HG02759 (cell line): ENCODE data around the gene TUBB.

Source experiments
- ATAC-seq: cut with Tn5 transposase; IDR thresholded peaks from one replicate; pipeline ENCODE4 v1.9.1; 2021; ENCODE audit warnings: mild to moderate bottlenecking, moderate library complexity; ENCODE audit not compliant: unreplicated experiment

TUBB gene

DNA sequence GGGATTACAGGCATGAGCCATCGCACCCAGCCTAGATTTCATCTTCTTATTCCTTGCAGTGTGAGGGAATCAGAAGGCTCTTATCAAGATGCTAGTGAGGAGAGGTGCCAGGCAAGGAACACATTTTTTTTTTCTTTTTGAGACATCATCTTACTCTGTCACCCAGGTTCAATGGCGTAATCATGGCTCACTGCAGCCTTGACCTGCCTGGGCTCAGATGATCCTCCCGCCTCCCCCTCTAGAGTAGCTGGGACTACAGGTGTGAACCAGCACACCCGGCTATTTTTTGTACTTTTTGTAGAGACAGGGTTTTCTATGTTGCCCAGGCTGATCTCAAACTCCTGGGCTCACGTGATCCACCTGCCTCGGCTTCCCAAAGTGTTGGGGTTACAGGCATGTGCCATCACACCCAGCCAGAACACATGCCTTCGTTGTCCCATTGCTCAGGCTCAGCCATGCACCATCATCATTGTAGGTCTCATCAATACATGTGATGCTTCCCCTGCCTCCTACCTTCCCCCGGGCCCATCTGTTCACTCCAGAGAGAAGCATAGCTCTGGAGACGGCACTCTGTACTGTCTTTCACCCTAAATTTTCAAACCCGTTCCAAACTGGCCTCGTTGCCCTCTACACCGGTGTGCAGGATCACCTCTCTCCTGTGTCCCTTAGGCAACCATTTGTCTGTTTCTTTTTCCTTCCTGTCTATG, 12.2 kb downstream of the TUBB start:
- no peak for ATAC-seq

DNA sequence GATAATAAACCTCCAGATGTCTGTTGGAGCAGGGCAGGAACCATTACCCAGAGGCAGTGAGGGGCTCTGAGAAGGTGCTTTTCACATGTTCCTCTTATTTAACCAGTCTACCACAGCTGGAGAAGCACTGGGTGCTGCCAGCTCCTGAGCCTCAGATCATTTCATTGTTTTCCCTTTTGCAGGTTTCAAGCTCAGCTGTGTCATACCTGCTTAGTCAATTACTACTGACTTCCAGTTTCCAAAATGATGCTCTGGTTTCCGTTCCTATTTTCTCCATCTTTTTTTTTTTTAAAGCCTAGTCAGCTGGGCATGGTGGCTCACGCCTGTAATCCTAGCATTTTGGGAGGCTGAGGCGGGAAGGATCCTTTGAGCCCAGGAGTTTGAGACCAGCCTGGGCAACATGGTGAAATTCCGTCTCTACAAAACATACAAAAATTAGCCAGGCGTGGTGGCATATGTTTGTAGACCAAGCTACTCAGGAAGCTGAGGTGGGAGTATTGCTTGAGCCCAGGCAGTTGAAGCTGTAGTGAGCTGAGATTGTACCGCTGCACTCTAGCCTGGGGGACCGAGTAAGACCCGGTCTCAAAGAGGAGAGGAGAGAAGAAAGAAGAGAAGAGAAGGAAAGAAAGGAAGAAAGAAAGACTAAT, 15.6 kb downstream of the TUBB start:
- no peak for ATAC-seq

DNA sequence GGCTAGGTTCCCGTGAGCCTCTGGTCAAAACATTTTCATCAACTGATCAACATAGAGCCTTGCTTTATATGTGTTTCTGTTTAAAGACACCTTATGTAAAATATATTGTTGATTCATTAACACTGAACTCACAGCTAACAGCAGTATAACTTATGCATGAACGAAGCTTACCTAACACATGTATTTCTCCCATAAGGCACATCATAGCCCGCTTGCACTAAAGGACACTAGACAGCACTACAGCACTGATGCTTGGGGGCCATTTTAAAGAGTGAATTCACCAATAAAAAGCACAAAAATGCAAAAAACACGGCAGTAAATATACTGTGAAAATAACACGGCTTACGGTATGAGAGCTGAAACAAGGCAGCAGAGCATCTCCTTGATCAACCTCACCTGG, 18.4 kb downstream of the TUBB start:
- ATAC-seq: no peak

DNA sequence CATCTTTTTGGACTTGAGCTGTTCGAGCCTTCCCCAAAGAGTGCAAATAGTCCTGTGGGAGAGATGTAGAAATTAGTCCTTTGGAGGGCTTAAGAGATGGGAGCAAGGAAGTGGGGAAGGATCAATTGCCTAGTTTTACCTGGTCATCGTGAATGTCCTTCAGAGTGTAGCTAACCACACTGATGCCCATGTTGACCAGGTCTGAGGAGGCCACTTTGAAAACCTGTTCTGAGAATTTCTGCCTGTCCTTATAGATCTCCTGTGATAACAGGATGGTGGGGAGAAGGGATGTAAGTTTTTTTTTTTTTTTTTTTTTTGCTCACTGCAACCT, 20.4 kb downstream of the TUBB start:
- no peak for ATAC-seq

DNA sequence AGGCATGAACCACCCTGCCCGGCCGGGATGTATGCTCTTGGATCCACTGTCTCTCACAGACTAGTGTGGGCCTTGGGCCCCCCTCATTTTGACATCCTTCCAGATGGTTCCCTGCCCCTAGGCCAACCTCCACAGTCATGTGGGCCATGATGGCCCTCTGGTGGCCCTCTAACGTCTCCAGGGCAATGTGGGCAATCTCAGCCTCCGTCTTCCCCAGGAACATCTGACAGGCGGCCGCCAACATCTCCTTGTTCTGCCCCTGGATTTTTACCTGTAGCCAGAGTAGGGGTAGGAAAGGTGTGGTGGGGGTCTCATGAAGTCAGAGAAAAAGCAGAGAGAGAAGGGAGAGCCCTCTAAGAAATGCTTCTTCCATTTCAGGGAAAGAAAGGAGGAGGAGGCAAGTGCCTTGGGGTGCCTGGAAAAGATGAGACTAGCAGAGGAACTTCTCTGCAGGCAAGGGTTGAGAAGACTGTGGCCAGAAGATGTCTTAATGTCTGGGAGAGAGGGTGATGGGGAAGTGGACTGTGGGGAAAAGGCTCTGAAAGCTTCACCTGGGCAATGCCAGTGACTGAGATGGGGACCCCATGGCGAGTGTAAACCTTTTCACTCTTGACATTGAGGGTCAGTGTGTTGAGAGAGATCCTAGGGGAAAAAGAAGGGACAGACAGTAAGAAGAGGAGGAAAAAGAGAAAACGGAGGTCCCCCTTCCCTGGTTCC, 21.1 kb downstream of the TUBB start:
- no peak for ATAC-seq

DNA sequence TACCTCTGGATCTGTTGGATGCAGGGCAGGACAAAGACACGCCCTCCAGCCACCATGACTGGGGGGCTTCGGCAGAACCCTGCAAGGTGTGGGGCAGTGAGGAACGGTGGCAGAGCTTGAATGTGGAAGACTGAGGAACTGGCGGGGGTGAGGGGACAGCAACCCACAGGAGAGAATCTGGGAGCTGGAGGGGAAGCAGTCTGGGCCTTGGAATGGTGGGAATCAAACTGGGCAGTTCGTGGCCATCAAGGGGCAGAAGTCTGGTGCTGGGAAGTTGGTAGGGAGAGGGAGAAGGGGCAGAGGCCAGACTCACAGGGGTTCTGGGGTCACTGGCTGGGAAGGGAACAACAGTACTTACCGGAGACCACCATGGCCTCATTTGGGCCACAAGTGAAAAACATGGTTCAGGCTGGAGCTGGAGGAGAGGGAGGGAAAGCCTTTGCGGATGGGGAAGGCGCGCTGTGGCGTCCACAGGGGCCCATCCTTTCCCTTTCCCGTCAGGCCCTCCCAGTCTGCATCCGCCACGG, 21.7 kb downstream of the TUBB start:
- no peak for ATAC-seq

DNA sequence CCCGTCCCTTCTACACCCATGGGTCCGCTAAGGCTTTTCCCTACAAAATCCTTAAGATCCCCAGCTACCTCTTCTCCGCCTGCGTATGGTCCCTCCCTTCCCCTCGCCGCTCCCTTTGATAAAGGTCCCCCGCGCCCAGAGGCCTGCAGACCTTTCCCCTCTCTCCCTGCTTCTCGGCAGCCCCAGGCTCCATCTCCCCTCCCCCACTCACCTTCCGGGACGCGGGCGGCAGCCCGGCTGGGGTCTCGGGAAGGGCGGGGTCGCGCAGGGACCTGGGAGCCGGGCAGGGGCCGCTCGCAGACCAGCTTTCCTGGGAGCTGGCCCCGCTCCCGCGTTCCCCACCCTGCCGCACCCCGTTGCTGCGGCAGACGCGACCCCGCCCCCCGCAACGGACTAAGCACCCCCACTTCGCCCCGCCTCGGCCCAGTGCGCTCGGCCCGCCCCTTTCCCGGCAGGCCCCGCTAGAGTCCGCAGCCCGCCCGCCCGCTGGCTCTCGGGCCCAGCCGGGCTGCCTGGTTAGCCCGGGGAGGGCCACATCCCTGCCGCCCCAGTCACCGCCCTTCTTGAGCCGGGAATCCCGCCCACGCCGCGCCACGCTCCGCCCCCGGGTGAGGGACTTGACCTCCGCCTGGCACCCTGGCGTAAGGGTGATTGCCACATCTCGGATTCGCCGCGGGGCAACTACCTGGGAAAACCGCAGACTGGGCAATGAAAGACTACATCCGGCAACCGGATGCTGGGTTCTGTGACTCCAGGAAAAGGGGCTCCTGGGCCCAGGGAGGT, 22.4 kb downstream of the TUBB start, which contains the start of gene FLOT1:
FLOT1 (minus strand) TSS at position 372 of the 783 bp plus-strand sequence. CDS start 498 bp downstream, outside the sequence.
- peak; percentile 84 for ATAC-seq

DNA sequence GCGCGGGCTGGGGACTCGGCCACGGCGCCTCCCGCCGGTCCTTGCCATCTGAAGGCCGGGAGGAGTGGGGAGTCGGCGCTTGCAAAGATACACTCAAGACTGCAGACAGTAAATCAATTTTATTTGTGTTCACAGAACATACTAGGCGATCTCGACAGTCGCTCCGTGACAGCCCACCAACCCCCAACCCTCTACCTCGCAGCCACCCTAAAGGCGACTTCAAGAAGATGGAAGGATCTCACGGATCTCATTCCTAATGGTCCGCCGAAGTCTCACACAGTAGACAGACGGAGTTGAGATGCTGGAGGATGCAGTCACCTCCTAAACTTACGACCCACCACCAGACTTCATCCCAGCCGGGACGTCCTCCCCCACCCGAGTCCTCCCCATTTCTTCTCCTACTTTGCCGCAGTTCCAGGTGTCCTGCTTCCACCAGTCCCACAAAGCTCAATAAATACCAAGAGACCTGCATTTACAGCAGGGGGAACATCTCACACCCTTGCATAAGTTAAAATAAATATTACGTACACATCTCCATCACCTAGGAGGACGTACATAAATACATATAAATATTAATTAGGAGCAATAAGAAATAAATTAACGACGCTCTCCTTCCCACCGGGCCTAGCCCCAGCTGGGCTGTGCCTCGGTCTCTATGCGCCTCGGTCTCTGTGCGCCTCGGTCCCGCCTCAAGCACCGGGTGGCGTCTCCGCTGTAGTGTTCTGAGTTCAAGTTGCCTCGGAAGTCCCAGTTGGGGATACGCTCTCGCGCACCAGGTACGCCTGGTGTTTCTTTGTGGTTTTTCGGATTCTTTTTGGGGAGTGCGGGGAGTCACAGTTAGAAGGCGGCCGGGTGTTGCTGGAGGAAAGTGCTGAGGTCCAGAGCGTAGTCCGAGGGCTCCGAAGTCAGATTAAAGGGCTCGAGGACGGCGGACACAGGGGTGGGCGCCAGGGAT, 23.2 kb downstream of the TUBB start:
- ATAC-seq: peak; percentile 9

DNA sequence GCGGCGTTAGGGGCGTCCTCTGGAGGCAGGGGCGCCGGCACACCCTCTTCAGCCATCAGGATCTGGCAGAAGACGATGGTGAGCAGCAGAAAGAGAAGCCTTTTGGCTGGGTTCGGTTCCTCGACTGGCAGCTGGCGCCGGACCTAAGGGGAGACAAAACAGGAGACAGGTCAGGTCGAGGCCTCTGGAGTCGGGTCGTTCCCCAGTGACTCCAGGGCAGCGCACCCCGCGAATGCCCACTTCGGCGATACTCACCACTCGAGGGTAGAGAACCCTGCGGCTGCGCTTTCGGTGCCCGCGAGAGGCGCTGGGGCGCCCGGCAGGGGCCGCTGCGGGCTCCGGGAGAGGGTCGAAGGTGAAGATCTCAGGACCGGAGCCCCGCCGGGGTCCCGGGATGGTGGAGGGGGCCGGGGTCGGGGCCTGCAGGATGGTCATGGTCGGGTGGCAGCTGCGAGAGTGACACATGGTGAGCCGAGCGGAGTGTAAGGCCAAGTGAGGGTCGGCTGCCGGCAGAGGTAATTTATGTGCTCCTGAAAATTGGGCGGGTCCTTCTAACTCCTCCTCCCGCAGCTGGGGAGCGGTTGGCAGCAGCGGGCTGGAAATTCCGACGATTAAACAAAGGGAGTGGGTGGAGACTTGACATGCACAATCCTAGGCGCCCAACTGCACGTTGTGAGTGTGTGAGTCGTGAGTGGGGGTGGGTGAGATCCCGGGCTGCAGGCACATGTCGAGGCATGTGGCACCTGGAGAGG, 24.1 kb downstream of the TUBB start, which contains the start of gene IER3:
IER3 (minus strand) TSS at position 494 of the 752 bp plus-strand sequence; CDS start at position 465, 29 bp downstream.
- peak; percentile 36 for ATAC-seq

DNA sequence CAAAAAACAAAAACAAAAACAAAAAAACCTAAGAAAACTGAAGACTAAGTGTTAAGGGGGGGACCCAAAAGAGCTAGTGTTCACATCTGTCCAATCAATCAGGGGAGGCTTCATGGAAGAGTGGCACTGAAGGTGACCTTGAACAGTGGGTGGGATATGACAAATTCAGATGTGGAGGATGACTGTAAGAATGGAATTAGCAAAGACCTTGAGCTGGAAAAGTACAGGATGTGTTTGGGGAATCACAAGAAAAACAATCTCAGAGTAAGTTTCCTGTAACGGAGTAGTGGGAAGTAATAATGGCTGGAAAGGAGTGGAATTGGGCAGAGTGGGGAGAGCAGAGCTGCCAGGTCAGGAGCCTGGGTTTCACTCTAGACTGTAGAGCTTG, 27.1 kb downstream of the TUBB start:
- ATAC-seq: no peak

DNA sequence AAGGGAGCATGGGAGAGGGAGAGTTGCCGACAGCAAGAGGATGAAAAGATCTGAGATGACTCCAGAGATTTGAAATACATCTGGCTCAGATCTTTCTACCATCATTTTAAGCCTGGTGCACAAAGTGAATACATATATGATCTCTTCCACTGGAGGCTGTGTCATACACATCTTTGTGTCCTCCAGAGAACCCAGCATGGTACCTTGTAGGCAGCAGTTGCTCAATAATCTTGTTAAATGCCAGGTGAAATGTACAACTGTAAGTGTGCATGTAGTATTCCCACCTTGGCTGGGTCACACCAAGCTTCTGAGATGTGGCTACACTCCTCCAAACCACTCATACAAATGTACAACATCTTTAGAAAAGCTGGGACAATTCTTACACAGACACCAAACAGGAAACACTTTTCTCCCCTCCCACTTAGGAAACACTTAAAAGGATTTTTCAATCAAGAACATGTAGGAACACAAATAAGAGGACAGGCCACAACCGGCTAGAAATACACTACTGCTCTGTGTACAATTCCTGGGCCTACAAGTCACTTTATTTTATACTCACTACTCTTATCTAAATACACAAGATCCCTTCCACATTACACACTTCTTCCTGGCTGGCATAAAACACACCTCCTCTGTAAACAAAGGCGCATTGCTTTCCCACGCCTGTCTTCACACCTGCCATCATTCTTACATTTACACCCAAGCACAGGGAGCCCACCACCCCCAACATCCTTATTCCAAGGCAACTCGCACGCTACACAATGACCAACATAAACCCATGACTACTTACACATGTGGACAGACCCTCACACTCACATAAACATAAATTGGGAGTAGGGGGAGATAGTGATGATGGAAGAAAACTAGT, 28.0 kb downstream of the TUBB start:
- no peak for ATAC-seq

DNA sequence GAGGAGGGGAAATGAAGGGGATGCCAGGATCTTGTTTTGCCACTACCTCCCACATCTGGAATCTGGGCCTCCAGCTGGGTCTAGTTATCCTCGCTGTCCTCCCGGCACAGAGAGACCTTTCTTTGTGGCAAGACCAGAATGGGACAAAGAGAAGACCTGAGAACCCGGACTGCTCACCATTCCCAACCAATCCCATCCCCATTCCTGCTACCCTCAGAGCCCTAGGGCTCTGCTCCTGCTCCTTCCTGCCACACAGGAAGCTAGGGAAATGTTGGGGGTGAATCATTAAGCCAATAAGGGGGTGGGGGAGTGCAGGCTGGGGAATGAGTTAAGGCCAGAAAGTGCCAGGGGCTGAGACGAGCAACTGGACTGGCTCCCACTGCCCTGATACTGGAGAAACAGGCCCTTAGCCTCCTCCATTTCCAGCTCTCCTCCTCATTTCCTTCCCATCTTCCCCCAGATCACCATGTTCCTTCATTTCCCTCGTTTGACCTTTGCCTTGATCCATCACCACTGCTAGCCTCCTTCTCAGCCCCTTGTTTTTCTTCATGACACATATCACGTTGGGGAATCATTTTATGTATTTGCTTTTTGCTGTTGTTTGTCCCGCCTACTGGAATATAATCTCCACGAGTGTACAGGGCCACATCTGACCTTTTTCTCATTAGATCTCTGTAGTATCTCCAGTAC, 28.8 kb downstream of the TUBB start:
- ATAC-seq: no peak

DNA sequence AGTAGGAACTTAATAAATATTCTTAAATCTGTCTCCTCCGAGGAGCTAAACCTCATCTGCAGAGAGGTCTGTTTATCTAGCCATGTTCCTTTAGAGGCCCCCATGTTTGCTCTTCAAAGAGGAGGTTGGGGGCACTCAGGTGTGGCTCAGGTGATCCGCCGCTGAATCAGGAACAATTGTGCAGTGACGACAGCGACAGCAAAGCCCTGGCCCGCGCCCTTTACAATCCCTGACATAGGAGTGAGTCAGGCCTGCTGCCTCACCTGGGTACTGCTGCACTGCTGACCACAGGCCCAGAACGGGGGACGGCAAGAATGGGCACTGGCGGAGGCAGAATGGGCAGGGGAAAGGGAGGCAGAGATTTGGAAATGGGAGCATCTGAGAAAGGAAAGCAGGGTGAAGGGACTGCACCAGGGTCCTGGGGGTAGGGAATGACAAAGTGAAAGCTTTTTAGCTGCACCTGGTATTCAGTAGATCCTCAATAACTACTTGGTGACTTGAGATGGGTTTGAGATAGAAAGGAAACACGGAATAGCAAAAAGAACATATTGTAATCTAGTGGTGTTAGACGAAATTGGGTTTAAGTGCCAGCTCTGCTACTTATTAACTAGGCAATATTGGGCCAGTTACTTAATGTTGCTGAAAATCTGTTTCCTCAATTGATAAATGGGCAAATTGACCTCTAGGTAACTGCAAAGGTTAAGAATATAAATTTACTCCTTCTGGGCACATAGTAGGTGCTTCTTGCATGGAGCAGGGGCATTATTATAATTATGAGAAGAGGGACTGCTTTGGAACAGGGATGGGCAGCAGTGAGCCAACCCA, 29.6 kb downstream of the TUBB start:
- no peak for ATAC-seq

DNA sequence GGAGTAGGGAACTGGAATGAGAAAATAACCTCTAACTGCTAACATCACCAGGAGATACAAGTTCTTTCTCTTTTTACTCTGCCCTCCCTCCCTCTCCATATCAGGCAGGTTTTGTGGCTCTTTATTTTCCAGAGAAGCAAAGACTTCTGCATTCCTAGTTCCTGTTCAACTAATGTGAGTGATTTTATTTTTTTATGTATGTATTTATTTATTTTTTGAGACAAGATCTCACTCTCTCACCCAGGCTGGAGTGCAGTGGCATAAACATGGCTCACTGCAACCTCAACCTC, 30.2 kb downstream of the TUBB start:
- no peak for ATAC-seq

DNA sequence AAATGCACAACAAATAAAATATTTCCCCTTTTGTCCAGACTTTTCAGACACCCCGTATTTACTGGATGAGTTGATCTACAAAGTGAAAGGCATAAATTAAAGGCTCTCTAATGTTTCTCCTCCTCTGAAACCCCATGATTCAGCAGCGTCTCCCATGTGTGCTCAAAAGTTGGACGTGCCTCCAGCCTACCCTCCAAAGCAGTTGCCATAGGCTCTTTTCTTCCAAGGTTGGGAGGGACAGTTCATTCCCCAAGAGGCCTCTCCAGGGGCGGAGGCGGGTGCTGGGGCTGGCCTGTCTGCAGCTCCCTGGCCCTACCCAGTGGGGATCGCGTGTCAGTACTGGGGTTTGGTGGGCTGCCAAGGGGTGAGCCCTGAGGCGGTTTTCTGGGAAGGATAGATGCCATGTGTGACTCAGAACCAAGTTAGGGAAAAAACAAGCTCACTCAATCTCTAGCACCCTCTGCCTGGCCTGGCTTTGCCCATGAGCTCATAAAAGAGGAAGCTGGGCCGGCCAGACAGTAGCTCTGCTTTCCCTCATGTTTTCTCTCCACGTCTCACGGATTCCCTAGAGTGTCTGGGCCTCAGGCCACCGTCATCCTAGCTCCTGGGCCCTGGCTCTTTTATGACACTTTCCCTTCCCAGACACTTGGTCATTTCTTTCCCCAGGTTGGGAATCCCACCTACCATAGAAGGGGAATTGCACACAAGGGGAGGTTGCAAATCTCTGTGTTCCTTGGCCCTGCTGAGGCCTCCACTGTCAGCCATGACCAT, 32.2 kb downstream of the TUBB start:
- no peak for ATAC-seq

DNA sequence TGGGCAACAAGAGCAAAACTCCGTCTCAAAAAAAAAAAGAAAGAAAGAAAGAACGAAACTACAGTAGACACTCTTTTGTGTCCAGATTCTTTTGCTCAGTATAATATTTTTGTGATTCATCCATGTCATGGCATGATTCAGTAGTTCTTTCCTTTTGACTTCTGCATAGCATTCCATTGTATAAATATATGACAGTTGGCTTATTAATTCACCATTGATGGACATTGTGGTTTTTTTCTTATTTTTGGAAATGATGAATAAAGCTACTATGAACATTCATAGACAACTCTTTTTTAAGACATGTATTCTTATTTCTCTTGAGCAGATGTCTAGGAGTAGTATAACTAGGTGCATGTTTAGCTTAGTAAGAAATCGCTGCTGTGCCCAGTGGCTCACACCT, 34.5 kb downstream of the TUBB start:
- no peak for ATAC-seq
